HCT116 (cell line): Measurements from ENCODE around the gene EIF4E3. TPM values are rescaled to one million over a fixed set of nuclear protein-coding genes. Genes with fewer than 3 reads are reported as not detected.

ENCODE experiments used
- ATAC-seq: fragments of 200-7000 bp; cut with Tn5 transposase; 2 replicates; pipeline ENCODE4 v1.9.1; 2020; ENCODE audit warnings: mild to moderate bottlenecking, moderate library complexity
- BruUV-seq: library from RNA; stranded (reverse); fragments of 400-500 nt; replicated peaks from 2 replicates; lab custom pipeline; 2021; lab: Mats Ljungman, UMichigan
- CTCF ChIA-PET: fragments of 300-600 bp; sonication (Branson Sonifier 250); formaldehyde crosslinking; loops from one replicate; lab custom pipeline; 2021; ENCODE audit warnings: antibody characterized with exemption; lab: Charles Lee
- POLR2A ChIA-PET: fragments of 300-600, 350-600 bp; sonication (Branson Sonifier 250); formaldehyde crosslinking; loops from one replicate; lab custom pipeline; 2021; ENCODE audit warnings: antibody characterized with exemption; lab: Charles Lee
- RAD21 ChIA-PET, 2 experiments: fragments of 300-600 bp; sonication (Branson Sonifier 250); formaldehyde crosslinking; loops; one replicate each; lab custom pipeline; 2023; ENCODE audit warnings: low total read pairs in 2 of 2; ENCODE audit not compliant: uncharacterized antibody in 2 of 2, unreplicated experiment in 2 of 2, low non-redundant PET in 1 of 2; lab: Charles Lee
- DNase-seq: peaks from one replicate; pipeline ENCODE4 v3.0.0-alpha.2; 2010; ENCODE audit warnings: low read depth, low spot score
- H2AFZ ChIP-seq: fragments of 200-600 bp; shearing (Covaris generic), sonication (generic); 2 replicates; pipeline ENCODE4 v1.6.1; 2017; ENCODE audit warnings: low read depth, mixed run types, mixed read lengths, antibody characterized with exemption, low read length; ENCODE audit not compliant: poor library complexity, severe bottlenecking
- H3K27ac ChIP-seq: 2 replicates; pipeline ENCODE4 v1.5.1; 2012; ENCODE audit warnings: low read depth, low read length
- H3K27me3 ChIP-seq: fragments of 200-600 bp; sonication (generic); 2 replicates; pipeline ENCODE4 v1.6.1; 2016; ENCODE audit warnings: mixed run types, low read length, mixed read lengths; ENCODE audit not compliant: insufficient read depth
- H3K36me3 ChIP-seq, 2 experiments: fragments of 200-500 bp in 1 of 2; fragments of 200-600 bp in 1 of 2; sonication (Bioruptor generic) in 1 of 2; sonication (generic) in 1 of 2; 2 replicates each; pipeline versions ENCODE4 v1.5.1 to v1.6.1; 2014 to 2016; ENCODE audit warnings: low read length in 2 of 2, inconsistent platforms in 1 of 2, mixed read lengths in 1 of 2, mixed run types in 1 of 2; ENCODE audit not compliant: insufficient read depth in 2 of 2, control insufficient read depth in 1 of 2
- H3K4me1 ChIP-seq, 2 experiments: fragments of 200-600 bp in 1 of 2; sonication (generic) in 1 of 2; 2 replicates each; pipeline versions ENCODE4 v1.5.1 to v1.6.1; 2012 to 2017; ENCODE audit warnings: low read length in 2 of 2, inconsistent platforms in 1 of 2, mild to moderate bottlenecking in 1 of 2, mixed read lengths in 1 of 2, mixed run types in 1 of 2, moderate library complexity in 1 of 2; ENCODE audit not compliant: insufficient read depth in 2 of 2, control insufficient read depth in 1 of 2
- H3K4me2 ChIP-seq: fragments of 200-600 bp; sonication (generic); 2 replicates; pipeline ENCODE4 v1.6.1; 2017; ENCODE audit warnings: mixed run types, low read length, mixed read lengths
- H3K4me3 ChIP-seq, 2 experiments: fragments of 200-600 bp in 1 of 2; sonication (generic) in 1 of 2; replicated peaks in 1 of 2; 2 replicates each; pipeline ENCODE4 v1.5.1; 2011 to 2016; ENCODE audit warnings: low read length in 2 of 2, control low read depth in 1 of 2, low read depth in 1 of 2, mild to moderate bottlenecking in 1 of 2, mixed read lengths in 1 of 2, mixed run types in 1 of 2
- H3K79me2 ChIP-seq: fragments of 200-600 bp; sonication (generic); 2 replicates; pipeline ENCODE4 v1.6.1; 2017; ENCODE audit warnings: mild to moderate bottlenecking, mixed run types, low read length, moderate library complexity, mixed read lengths; ENCODE audit not compliant: insufficient read depth
- H3K9ac ChIP-seq: fragments of 200-600 bp; sonication (generic); 2 replicates; pipeline ENCODE4 v1.6.1; 2016; ENCODE audit warnings: low read length, mixed read lengths
- H3K9me2 ChIP-seq: fragments of 200-600 bp; sonication (generic), shearing (Covaris generic); 2 replicates; pipeline ENCODE4 v1.6.1; 2017; ENCODE audit warnings: mixed run types, mild to moderate bottlenecking, moderate library complexity; ENCODE audit not compliant: insufficient read depth
- H3K9me3 ChIP-seq, 2 experiments: fragments of 200-500 bp in 1 of 2; fragments of 200-600 bp in 1 of 2; sonication (Bioruptor generic) in 1 of 2; sonication (generic) in 1 of 2; 2 replicates each; pipeline ENCODE4 v1.6.1; 2014 to 2017; ENCODE audit warnings: low read length in 2 of 2, mixed read lengths in 2 of 2, inconsistent platforms in 1 of 2, low read depth in 1 of 2, mild to moderate bottlenecking in 1 of 2, mixed run types in 1 of 2, moderate library complexity in 1 of 2; ENCODE audit not compliant: control insufficient read depth in 1 of 2, insufficient read depth in 1 of 2
- H4K20me1 ChIP-seq: fragments of 200-600 bp; sonication (generic), shearing (Covaris generic); 2 replicates; pipeline ENCODE4 v1.6.1; 2017; ENCODE audit warnings: mixed run types, mild to moderate bottlenecking, moderate library complexity; ENCODE audit not compliant: insufficient read depth
- ATF3 ChIP-seq: IDR thresholded peaks from 2 replicates; pipeline ENCODE4 v1.6.1; 2012
- CBX3 ChIP-seq: IDR thresholded peaks from 2 replicates; pipeline ENCODE4 v1.6.1; 2012; ENCODE audit warnings: low read depth
- CEBPB ChIP-seq: IDR thresholded peaks from 2 replicates; pipeline ENCODE4 v1.6.1; 2012; ENCODE audit warnings: low read depth
- CTCF ChIP-seq, 3 experiments: fragments of 200-600 bp in 1 of 3; sonication (generic) in 1 of 3; IDR thresholded peaks in 2 of 3; conservative IDR thresholded peaks in 1 of 3; 2 replicates each; pipeline ENCODE4 v1.5.1; 2012 to 2017; ENCODE audit warnings: low read depth in 2 of 3, low read length in 2 of 3, antibody characterized with exemption in 1 of 3, borderline replicate concordance in 1 of 3, control low read depth in 1 of 3, mild to moderate bottlenecking in 1 of 3, mixed read lengths in 1 of 3, mixed run types in 1 of 3, moderate library complexity in 1 of 3; ENCODE audit not compliant: insufficient read depth in 1 of 3
- EZH2 ChIP-seq: fragments of 200-600 bp; sonication (generic); IDR thresholded peaks from 2 replicates; pipeline ENCODE4 v1.6.1; 2017; ENCODE audit warnings: antibody characterized with exemption, mixed run types
- FOSL1 ChIP-seq: IDR thresholded peaks from 2 replicates; pipeline ENCODE4 v1.6.1; 2012; ENCODE audit warnings: low read depth
- POLR2AphosphoS5 ChIP-seq: IDR thresholded peaks from 2 replicates; pipeline ENCODE4 v1.6.1; 2011; ENCODE audit warnings: mild to moderate bottlenecking, low read depth, low read length, moderate library complexity
- SP1 ChIP-seq: IDR thresholded peaks from 2 replicates; pipeline ENCODE4 v1.6.1; 2012; ENCODE audit warnings: low read depth
- TCF7L2 ChIP-seq: IDR thresholded peaks from 2 replicates; pipeline ENCODE4 v1.7.0; 2011; ENCODE audit warnings: borderline replicate concordance, inconsistent platforms; ENCODE audit not compliant: insufficient read depth, insufficient read length; ENCODE audit errors: extremely low read depth
- YY1 ChIP-seq: IDR thresholded peaks from 2 replicates; pipeline ENCODE4 v1.6.1; 2011; ENCODE audit warnings: low read length, low read depth, moderate library complexity, mild to moderate bottlenecking; ENCODE audit not compliant: insufficient replicate concordance; ENCODE audit errors: extremely low read depth
- ZFX ChIP-seq: fragments of 450-650 bp; IDR thresholded peaks from 2 replicates; pipeline ENCODE4 v1.6.1; 2017
- ZNF274 ChIP-seq: fragments of 200-500 bp; sonication (Bioruptor generic); IDR thresholded peaks from 2 replicates; pipeline ENCODE4 v1.6.1; 2014; ENCODE audit warnings: mild to moderate bottlenecking, low read depth, low read length, inconsistent platforms
- intact Hi-C: fragments of 100-400 bp; cut with micrococcal nuclease; formaldehyde crosslinking; loops from 2 replicates; pipeline ENCODE4 v1.10.0; 2022
- total RNA-seq: library from RNA; stranded (reverse); gene quantifications from one replicate; pipeline ENCODE4 v1.2.1, GENCODE V29; 2021; ENCODE audit not compliant: unreplicated experiment

EIF4E3 gene
- total RNA-seq, 1 experiment from 2014 or later = 6.0 TPM

- DNase-seq (no peak), ATAC-seq (no peak)
- H3K27me3 ChIP-seq = peaks cover 19% of the 10 kb centered on the region
- no peaks in the 10 kb centered on the region for H3K9me3 ChIP-seq
- intact Hi-C loops = no loop called here
- H2AFZ ChIP-seq = no peak overlapping the region
- no peak overlapping the region for H3K27ac ChIP-seq
- BruUV-seq = no TSS peak
- no peak overlapping the region for H3K4me2 ChIP-seq
- no peaks in the 10 kb centered on the region for H3K79me2 ChIP-seq
- ChIA-PET CTCF (no interaction called here), RAD21 (no interaction called here), POLR2A (no interaction called here)
- no peaks in the 10 kb centered on the region for H3K9me2 ChIP-seq
- no peak for TF ChIP-seq YY1
- TF ChIP-seq CTCF (IDR thresholded peaks at IDR 0.05 in 2 of 3, conservative IDR thresholded peaks at IDR 0.05 in 1 of 3; ENCODE audit: borderline replicate concordance in 1 of 3, insufficient read depth in 1 of 3, low read depth in 2 of 3, low read length in 2 of 3) = no peak
- no peak for TF ChIP-seq TCF7L2
- no peak for TF ChIP-seq EZH2
- TF ChIP-seq CEBPB = no peak
- TF ChIP-seq ATF3 = no peak
- TF ChIP-seq SP1 = no peak
- no peak for TF ChIP-seq ZNF274
- no peak for TF ChIP-seq FOSL1
- no peak for TF ChIP-seq CBX3
- no peak for TF ChIP-seq POLR2AphosphoS5
- TF ChIP-seq ZFX = no peak
- H3K4me1 ChIP-seq = peaks cover 7 to 12% of the 10 kb centered on the region in 2 experiments; a peak in 3 of 4 replicates
- no peak overlapping the region for H3K9ac ChIP-seq
- H3K36me3 ChIP-seq = no peaks in the 10 kb centered on the region
- no peak overlapping the region for H3K4me3 ChIP-seq
- H4K20me1 ChIP-seq = no peaks in the 10 kb centered on the region
Measured at GRCh38 chr3:71721002-71721401, 4.2 kb downstream of the EIF4E3 start.
